ENCODE results near the gene MAPKAP1. TPM values are rescaled to one million over a fixed set of nuclear protein-coding genes. Genes with fewer than 3 reads are reported as not detected.
A peak's percentile ranks its signal among the peaks of the same experiment; 100 is the strongest.

The MAPKAP1 gene
- total and polyA plus RNA-seq, 9 of the 15 experiments (the other 6 are each of a cell fraction or from before 2014, with no cell fraction given), result 2.6 to 82.1 (median 61.1) TPM

GRCh38 chr9:125655691-125656410 lies 51.2 kb downstream of the MAPKAP1 start (continued):
- TF ChIP-seq ZC3H8 (IDR thresholded peaks at IDR 0.05), result no peak

- BruUV-seq (replicated peaks), result no TSS peak
- Histone ChIP-seq H3K9ac (ENCODE audit: insufficient read depth in 1 of 2, low read depth in 2 of 2, low read length in 2 of 2) (no peak overlapping the region), H4K20me1 (replicated peaks; ENCODE audit: control insufficient read depth, insufficient read depth, low read length) (no peaks in the 10 kb centered on the region), H3K27ac (ENCODE audit: extremely low read depth, low read depth, low read length) (no peak overlapping the region), H3K9me1 (ENCODE audit: control insufficient read depth, insufficient read depth, low read length) (no peaks in the 10 kb centered on the region), H3K79me2 (ENCODE audit: control insufficient read depth, insufficient read depth, low read length) (no peaks in the 10 kb centered on the region), H3K9me3 (replicated peaks; ENCODE audit: control insufficient read depth, insufficient read depth, low read depth, low read length) (no peaks in the 10 kb centered on the region), H3K4me3 (no peak overlapping the region), H3K4me1 (replicated peaks in 1 of 2; ENCODE audit: control insufficient read depth in 2 of 2, insufficient read depth in 2 of 2, low read length in 2 of 2) (no peaks in the 10 kb centered on the region), H3K4me2 (ENCODE audit: insufficient read depth, low read length) (no peak overlapping the region), H3K36me3 (ENCODE audit: control insufficient read depth, insufficient read depth, low read length) (peaks cover 18% of the 10 kb centered on the region; the same call in 1 of the 3 replicates), H3K27me3 (ENCODE audit: control insufficient read depth in 2 of 2, insufficient read depth in 2 of 2, low read length in 2 of 2) (no peaks in the 10 kb centered on the region), H2AFZ (ENCODE audit: low read depth, low read length) (no peak overlapping the region)
- ChIA-PET CTCF (ENCODE audit: low intra/inter-chr PET ratio) (no interaction called here), POLR2A (no interaction called here)
- intact Hi-C loops (cut with micrococcal nuclease) (no loop called here), in situ Hi-C loops (cut with MboI) (no loop called here)
- DNase-seq (ENCODE audit: extremely low read depth in 1 of 4, low spot score in 3 of 4) (no peak), FAIRE-seq (no peak), ATAC-seq (no peak)
- 91% methylated on average over 4 of the region's 4 CpGs for WGBS (ENCODE audit: insufficient coverage, low coverage, missing lambda C conversion rate)
- peak; percentile 58 for TF ChIP-seq CEBPB (tag; IDR thresholded peaks at IDR 0.05)
- TF ChIP-seq HMBOX1 (IDR thresholded peaks at IDR 0.05), result no peak
- no peak for TF ChIP-seq CEBPG (CRISPR knock-in tag; IDR thresholded peaks at IDR 0.05)
- TF ChIP-seq CEBPG (tag; conservative IDR thresholded peaks at IDR 0.05 in 1 of 2, IDR thresholded peaks at IDR 0.05 in 1 of 2), result peak in 1 of 2 experiments; percentile 48; a peak in 1 of 4 replicates
- no peak for TF ChIP-seq SMAD1 (IDR thresholded peaks at IDR 0.05; ENCODE audit: low read depth, low read length, partially characterized antibody)
- TF ChIP-seq TGIF2 (CRISPR knock-in tag; IDR thresholded peaks at IDR 0.05), result no peak
- TF ChIP-seq VEZF1 (CRISPR knock-in tag; IDR thresholded peaks at IDR 0.05), result no peak
Measured at GRCh38 chr9:125655066-125655633, 51.9 kb downstream of the MAPKAP1 start.

All from K562 (cell line).